K562 (cell line): ENCODE data around the gene FKRP. TPM values are rescaled to one million over a fixed set of nuclear protein-coding genes. Genes with fewer than 3 reads are reported as not detected.

ENCODE experiments used
- BRD9 ChIP-seq: fragments of 450-650 bp; IDR thresholded peaks from 2 replicates; pipeline ENCODE4 v1.6.1; 2018; ENCODE audit warnings: low read depth; ENCODE audit not compliant: partially characterized antibody
- CCNT2 ChIP-seq: IDR thresholded peaks from 2 replicates; pipeline ENCODE4 v1.6.1; 2011; ENCODE audit warnings: borderline replicate concordance, low read depth, mild to moderate bottlenecking, moderate library complexity, mixed read lengths, low read length; ENCODE audit not compliant: insufficient read length; ENCODE audit errors: extremely low read depth
- CHCHD3 ChIP-seq: fragments of 250-450 bp; sonication (Bioruptor Pico); IDR thresholded peaks from 2 replicates; pipeline ENCODE4 v2.1.2; 2022; ENCODE audit warnings: mild to moderate bottlenecking
- CLOCK ChIP-seq: fragments of 250-450 bp; sonication (Bioruptor Pico); IDR thresholded peaks from 2 replicates; pipeline ENCODE4 v1.4.0; 2020; ENCODE audit warnings: mild to moderate bottlenecking, moderate library complexity, borderline replicate concordance
- CSDE1 ChIP-seq, 2 experiments: fragments of 450-650 bp; IDR thresholded peaks; 2 replicates each; pipeline ENCODE4 v1.6.1; 2016; ENCODE audit warnings: mild to moderate bottlenecking in 1 of 2
- ELF2 ChIP-seq: fragments of 250-450 bp; sonication (Bioruptor Pico); IDR thresholded peaks from 2 replicates; pipeline ENCODE4 v1.5.0; 2021; ENCODE audit warnings: mild to moderate bottlenecking
- ESRRB ChIP-seq: fragments of 250-450 bp; sonication (Bioruptor Pico); IDR thresholded peaks from 2 replicates; pipeline ENCODE4 v1.5.0; 2020; ENCODE audit warnings: mild to moderate bottlenecking, moderate library complexity, borderline replicate concordance
- HDAC2 ChIP-seq: fragments of 450-650 bp; IDR thresholded peaks from 2 replicates; pipeline ENCODE4 v1.6.1; 2016; ENCODE audit warnings: mild to moderate bottlenecking
- IRF9 ChIP-seq: fragments of 450-650 bp; IDR thresholded peaks from 2 replicates; pipeline ENCODE4 v1.6.1; 2016; ENCODE audit warnings: missing biosample characterization, missing genetic modification characterization
- MLLT1 ChIP-seq, 2 experiments: fragments of 450-650 bp; IDR thresholded peaks; 2 replicates each; pipeline ENCODE4 v1.6.1; 2016
- SIN3B ChIP-seq: fragments of 450-650 bp; IDR thresholded peaks from 2 replicates; pipeline ENCODE4 v1.6.1; 2017; ENCODE audit warnings: low read depth, mild to moderate bottlenecking, moderate library complexity
- SMARCB1 ChIP-seq: IDR thresholded peaks from 2 replicates; pipeline ENCODE4 v1.6.1; 2011; ENCODE audit warnings: improper control_type of control experiment, low read depth; ENCODE audit not compliant: insufficient read length
- SOX6 ChIP-seq: fragments of 450-650 bp; IDR thresholded peaks from 2 replicates; pipeline ENCODE4 v1.6.1; 2014; ENCODE audit warnings: mild to moderate bottlenecking
- ZBTB43 ChIP-seq: sonication (generic); formaldehyde crosslinking; IDR thresholded peaks from 2 replicates; pipeline ENCODE4 v1.8.0; 2023; ENCODE audit warnings: mild to moderate bottlenecking, missing genetic modification reagents
- ZNF263 ChIP-seq: sonication (generic); formaldehyde crosslinking; IDR thresholded peaks from 2 replicates; pipeline ENCODE4 v1.8.0; 2022; ENCODE audit warnings: mild to moderate bottlenecking, missing genetic modification reagents, borderline replicate concordance
- ZNF316 ChIP-seq: fragments of 450-650 bp; IDR thresholded peaks from 2 replicates; pipeline ENCODE4 v1.6.1; 2016
- polyA plus RNA-seq, 8 experiments: library from polyadenylated mRNA; depleted of rRNA in 4 of 8; stranded (reverse) in 5 of 8; unstranded in 3 of 8; fragments of >200 nt; fragmentation: Nextera tagmentation in 2 of 8; fragmentation: Illumina TruSeq in 1 of 8; extraction: Ambion mirVana in 2 of 8; extraction: Trizol in 1 of 8; gene quantifications; 2 replicates each; pipeline versions ENCODE4 v1.2.1 to v1.2.3, GENCODE V29; 2011 to 2014; ENCODE audit warnings: inconsistent platforms in 1 of 8, missing spikeins in 1 of 8
- total RNA-seq, 7 experiments: library from RNA; depleted of rRNA in 6 of 7; stranded (reverse); fragments of >200 nt in 6 of 7; fragmentation: Illumina TruSeq in 2 of 7; extraction: Trizol in 2 of 7; gene quantifications; 2 replicates each; pipeline versions ENCODE4 v1.2.1 to v1.2.3, GENCODE V29; 2011 to 2021; ENCODE audit warnings: low replicate concordance in 1 of 7
- TF ChIP-seq, protein P1 (sequence below): fragments of 250-450 bp; sonication (Bioruptor Pico); IDR thresholded peaks from 2 replicates; pipeline ENCODE4 v1.8.0; 2021; ENCODE audit warnings: moderate library complexity, mild to moderate bottlenecking, inconsistent platforms
- TF ChIP-seq, protein P2 (sequence below): fragments of 450-650 bp; IDR thresholded peaks from 2 replicates; pipeline ENCODE4 v1.6.1; 2016

FKRP gene
- total and polyA plus RNA-seq, 9 of the 15 experiments (the other 6 are each of a cell fraction or from before 2014, with no cell fraction given), result 0.68 to 16.1 (median 6.5) TPM

GRCh38 chr19:46746281-46747057 is 612 bp downstream of the FKRP start, which contains the start of gene STRN4 (continued):
- no peak for TF ChIP-seq CHCHD3 (CRISPR knock-in tag)
- TF ChIP-seq SIN3B, result peak; percentile 11; the same call in 1 of the 2 replicates
- no peak for TF ChIP-seq CLOCK
- TF ChIP-seq CSDE1 (IDR thresholded peaks at IDR 0.05), result peak in 1 of 2 experiments; percentile 90; a peak in 2 of 4 replicates
- TF ChIP-seq, protein P1, sequence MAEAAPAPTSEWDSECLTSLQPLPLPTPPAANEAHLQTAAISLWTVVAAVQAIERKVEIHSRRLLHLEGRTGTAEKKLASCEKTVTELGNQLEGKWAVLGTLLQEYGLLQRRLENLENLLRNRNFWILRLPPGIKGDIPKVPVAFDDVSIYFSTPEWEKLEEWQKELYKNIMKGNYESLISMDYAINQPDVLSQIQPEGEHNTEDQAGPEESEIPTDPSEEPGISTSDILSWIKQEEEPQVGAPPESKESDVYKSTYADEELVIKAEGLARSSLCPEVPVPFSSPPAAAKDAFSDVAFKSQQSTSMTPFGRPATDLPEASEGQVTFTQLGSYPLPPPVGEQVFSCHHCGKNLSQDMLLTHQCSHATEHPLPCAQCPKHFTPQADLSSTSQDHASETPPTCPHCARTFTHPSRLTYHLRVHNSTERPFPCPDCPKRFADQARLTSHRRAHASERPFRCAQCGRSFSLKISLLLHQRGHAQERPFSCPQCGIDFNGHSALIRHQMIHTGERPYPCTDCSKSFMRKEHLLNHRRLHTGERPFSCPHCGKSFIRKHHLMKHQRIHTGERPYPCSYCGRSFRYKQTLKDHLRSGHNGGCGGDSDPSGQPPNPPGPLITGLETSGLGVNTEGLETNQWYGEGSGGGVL (CRISPR knock-in tag), result no peak
- TF ChIP-seq ZBTB43 (CRISPR knock-in tag), result no peak
- TF ChIP-seq MLLT1 (IDR thresholded peaks at IDR 0.05), result no peak
- no peak for TF ChIP-seq BRD9
- TF ChIP-seq ELF2 (CRISPR knock-in tag), result no peak
- TF ChIP-seq SOX6, result no peak
- no peak for TF ChIP-seq ZNF263
- TF ChIP-seq ESRRB (CRISPR knock-in tag), result no peak
- TF ChIP-seq HDAC2, result 0 out of 2 replicates have a peak, but pooled peaks have one; percentile 30
- TF ChIP-seq SMARCB1, result no peak
- TF ChIP-seq, protein P2, sequence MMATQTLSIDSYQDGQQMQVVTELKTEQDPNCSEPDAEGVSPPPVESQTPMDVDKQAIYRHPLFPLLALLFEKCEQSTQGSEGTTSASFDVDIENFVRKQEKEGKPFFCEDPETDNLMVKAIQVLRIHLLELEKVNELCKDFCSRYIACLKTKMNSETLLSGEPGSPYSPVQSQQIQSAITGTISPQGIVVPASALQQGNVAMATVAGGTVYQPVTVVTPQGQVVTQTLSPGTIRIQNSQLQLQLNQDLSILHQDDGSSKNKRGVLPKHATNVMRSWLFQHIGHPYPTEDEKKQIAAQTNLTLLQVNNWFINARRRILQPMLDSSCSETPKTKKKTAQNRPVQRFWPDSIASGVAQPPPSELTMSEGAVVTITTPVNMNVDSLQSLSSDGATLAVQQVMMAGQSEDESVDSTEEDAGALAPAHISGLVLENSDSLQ, result no peak
- peak; percentile 35 for TF ChIP-seq CCNT2
- no peak for TF ChIP-seq ZNF316
- no peak for TF ChIP-seq IRF9 (tag)
